ENCODE data around the gene GPHN.

GPHN gene

GRCh38 chr14:67158566-67158965 is 650.6 kb downstream of the GPHN start:
- no peak overlapping the region for H3K4me2 ChIP-seq (ENCODE audit: low read length)
- no peaks in the 10 kb centered on the region for H3K9me2 ChIP-seq (ENCODE audit: low read depth, low read length)
- H3K4me3 ChIP-seq (ENCODE audit: low read depth, low read length, poor library complexity, severe bottlenecking) = no peak overlapping the region
- H2AFZ ChIP-seq (ENCODE audit: low read length) = no peak overlapping the region
- no peaks in the 10 kb centered on the region for H4K20me1 ChIP-seq (ENCODE audit: insufficient read depth, low read length)
- H3K9me3 ChIP-seq (ENCODE audit: low read length) = no peaks in the 10 kb centered on the region
- no peak overlapping the region for H3K9ac ChIP-seq (ENCODE audit: low read length)
- no peak overlapping the region for H3K27ac ChIP-seq (ENCODE audit: low read depth, low read length, poor library complexity, severe bottlenecking)
- H3K36me3 ChIP-seq (ENCODE audit: insufficient read depth, low read length) = no peaks in the 10 kb centered on the region
- TF ChIP-seq CTCF (IDR thresholded peaks at IDR 0.05; ENCODE audit: low read length) (no peak), EZH2 (IDR thresholded peaks at IDR 0.05; ENCODE audit: borderline replicate concordance, low read length) (no peak)
- no peaks in the 10 kb centered on the region for H3K79me2 ChIP-seq (ENCODE audit: insufficient read depth, low read length)
- H3F3A ChIP-seq (ENCODE audit: insufficient read depth, low read length) = no peaks in the 10 kb centered on the region
- H3K4me1 ChIP-seq (ENCODE audit: insufficient read depth, low read length, severe bottlenecking) = no peaks in the 10 kb centered on the region
- H3K27me3 ChIP-seq (ENCODE audit: insufficient read depth, low read length) = no peaks in the 10 kb centered on the region

GRCh38 chr14:67162385-67162784 is 654.4 kb downstream of the GPHN start:
- no peak for TF ChIP-seq CTCF (IDR thresholded peaks at IDR 0.05; ENCODE audit: low read length)
- TF ChIP-seq EZH2 (IDR thresholded peaks at IDR 0.05; ENCODE audit: borderline replicate concordance, low read length) = no peak
- Histone ChIP-seq H3K9ac (ENCODE audit: low read length) (no peak overlapping the region), H2AFZ (ENCODE audit: low read length) (no peak overlapping the region), H4K20me1 (ENCODE audit: insufficient read depth, low read length) (no peaks in the 10 kb centered on the region), H3K9me3 (ENCODE audit: low read length) (no peaks in the 10 kb centered on the region), H3K4me2 (ENCODE audit: low read length) (no peak overlapping the region), H3K27me3 (ENCODE audit: insufficient read depth, low read length) (no peaks in the 10 kb centered on the region), H3K27ac (ENCODE audit: low read depth, low read length, poor library complexity, severe bottlenecking) (no peak overlapping the region), H3K4me3 (ENCODE audit: low read depth, low read length, poor library complexity, severe bottlenecking) (no peak overlapping the region), H3F3A (ENCODE audit: insufficient read depth, low read length) (no peaks in the 10 kb centered on the region), H3K36me3 (ENCODE audit: insufficient read depth, low read length) (no peaks in the 10 kb centered on the region), H3K9me2 (ENCODE audit: low read depth, low read length) (no peaks in the 10 kb centered on the region), H3K4me1 (ENCODE audit: insufficient read depth, low read length, severe bottlenecking) (no peaks in the 10 kb centered on the region), H3K79me2 (ENCODE audit: insufficient read depth, low read length) (no peaks in the 10 kb centered on the region)

- Histone ChIP-seq H4K20me1 (ENCODE audit: insufficient read depth, low read length) (no peaks in the 10 kb centered on the region), H3K27ac (ENCODE audit: low read depth, low read length, poor library complexity, severe bottlenecking) (no peak overlapping the region), H3K9ac (ENCODE audit: low read length) (no peak overlapping the region), H2AFZ (ENCODE audit: low read length) (no peak overlapping the region), H3K36me3 (ENCODE audit: insufficient read depth, low read length) (no peaks in the 10 kb centered on the region), H3K27me3 (ENCODE audit: insufficient read depth, low read length) (no peaks in the 10 kb centered on the region), H3K9me3 (ENCODE audit: low read length) (no peaks in the 10 kb centered on the region), H3K9me2 (ENCODE audit: low read depth, low read length) (no peaks in the 10 kb centered on the region), H3K4me1 (ENCODE audit: insufficient read depth, low read length, severe bottlenecking) (no peaks in the 10 kb centered on the region), H3K4me2 (ENCODE audit: low read length) (no peak overlapping the region), H3K79me2 (ENCODE audit: insufficient read depth, low read length) (no peaks in the 10 kb centered on the region), H3K4me3 (ENCODE audit: low read depth, low read length, poor library complexity, severe bottlenecking) (no peak overlapping the region), H3F3A (ENCODE audit: insufficient read depth, low read length) (no peaks in the 10 kb centered on the region)
- TF ChIP-seq EZH2 (IDR thresholded peaks at IDR 0.05; ENCODE audit: borderline replicate concordance, low read length) (no peak), CTCF (IDR thresholded peaks at IDR 0.05; ENCODE audit: low read length) (peak; percentile 83)
These were observed 658.5 kb downstream of the GPHN start for GRCh38 chr14:67166450-67166853.
